Memory B cell (primary cell): ENCODE data around the gene LEAP2.
"Not testable (repeated sequence)": the region's sequence is repeated elsewhere in the genome, so short reads cannot be mapped to it uniquely, and the experiment has no call there.

Source experiments
- ATAC-seq: fragments of 150-1000 bp; cut with Tn5 transposase; 2 replicates; pipeline ENCODE4 v1.10.0; 2021; ENCODE audit warnings: low read depth, mild to moderate bottlenecking, moderate library complexity
- DNase-seq, 2 donors: peaks; one replicate each; pipeline ENCODE4 v3.0.0; 2022; ENCODE audit warnings: low spot score in 2 of 2
- H3K27ac Mint-ChIP-seq: one replicate; pipeline ENCODE4 v1.8.0; 2022; ENCODE audit warnings: mild to moderate bottlenecking, moderate library complexity, mixed read lengths
- H3K27me3 Mint-ChIP-seq: one replicate; pipeline ENCODE4 v1.8.0; 2022; ENCODE audit warnings: mixed read lengths
- H3K36me3 Mint-ChIP-seq: one replicate; pipeline ENCODE4 v1.8.0; 2022; ENCODE audit warnings: mild to moderate bottlenecking, mixed read lengths
- H3K4me1 Mint-ChIP-seq: one replicate; pipeline ENCODE4 v1.8.0; 2022; ENCODE audit warnings: mixed read lengths
- H3K4me3 Mint-ChIP-seq: one replicate; pipeline ENCODE4 v1.8.0; 2022; ENCODE audit warnings: mild to moderate bottlenecking, moderate library complexity, mixed read lengths
- H3K9me3 Mint-ChIP-seq: one replicate; pipeline ENCODE4 v1.8.0; 2022; ENCODE audit warnings: mixed read lengths

LEAP2 gene

DNA sequence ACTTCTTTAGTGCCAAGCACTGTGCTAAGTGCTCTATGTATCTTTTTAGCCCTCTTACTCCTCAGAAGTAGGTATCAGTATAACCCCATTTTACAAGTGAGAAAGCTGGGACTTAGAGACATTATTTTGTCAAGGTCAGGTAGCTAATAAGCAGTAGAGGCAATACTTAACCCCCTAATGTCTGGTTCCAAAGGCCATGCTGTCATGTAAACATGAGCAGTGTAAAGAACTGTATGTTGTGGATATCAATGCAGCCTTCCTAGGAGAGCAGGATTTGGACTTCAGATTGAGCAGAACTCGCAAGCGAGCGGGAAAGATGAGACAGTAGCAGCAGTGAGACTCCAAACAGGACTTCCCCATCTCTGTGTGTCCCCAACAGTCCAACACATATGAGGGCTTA, 39.4 kb upstream of the LEAP2 start:
- Mint-ChIP-seq H3K27me3 (no peaks in the 10 kb centered on the region), H3K4me3 (no peak overlapping the region), H3K27ac (no peak overlapping the region), H3K4me1 (peaks cover 9% of the 10 kb centered on the region), H3K36me3 (no peaks in the 10 kb centered on the region), H3K9me3 (no peaks in the 10 kb centered on the region)
- ATAC-seq (no peak), DNase-seq (no peak)

DNA sequence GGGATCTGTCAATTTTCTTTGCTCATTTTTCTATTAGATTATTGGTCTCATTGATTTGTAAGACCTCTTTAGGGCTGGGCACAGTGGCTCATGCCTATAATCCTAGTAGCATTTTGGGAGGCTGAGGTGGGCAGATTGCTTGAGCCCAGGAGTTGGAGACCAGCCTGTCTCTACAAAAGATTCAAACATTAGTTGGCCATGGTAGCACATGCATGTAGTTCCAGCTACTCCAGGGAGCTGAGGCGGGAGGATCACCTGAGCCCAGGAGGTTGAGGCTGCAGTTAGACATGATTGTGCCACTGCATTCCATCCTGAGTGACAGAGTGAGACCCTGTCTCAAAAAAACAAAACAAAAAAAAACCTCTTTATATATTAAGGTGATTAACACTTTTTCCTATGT, 36.6 kb upstream of the LEAP2 start:
- Mint-ChIP-seq H3K9me3 (no peaks in the 10 kb centered on the region), H3K36me3 (no peaks in the 10 kb centered on the region), H3K27me3 (no peaks in the 10 kb centered on the region), H3K4me3 (no peak overlapping the region), H3K4me1 (no peaks in the 10 kb centered on the region), H3K27ac (no peak overlapping the region)
- DNase-seq (no peak), ATAC-seq (no peak)

DNA sequence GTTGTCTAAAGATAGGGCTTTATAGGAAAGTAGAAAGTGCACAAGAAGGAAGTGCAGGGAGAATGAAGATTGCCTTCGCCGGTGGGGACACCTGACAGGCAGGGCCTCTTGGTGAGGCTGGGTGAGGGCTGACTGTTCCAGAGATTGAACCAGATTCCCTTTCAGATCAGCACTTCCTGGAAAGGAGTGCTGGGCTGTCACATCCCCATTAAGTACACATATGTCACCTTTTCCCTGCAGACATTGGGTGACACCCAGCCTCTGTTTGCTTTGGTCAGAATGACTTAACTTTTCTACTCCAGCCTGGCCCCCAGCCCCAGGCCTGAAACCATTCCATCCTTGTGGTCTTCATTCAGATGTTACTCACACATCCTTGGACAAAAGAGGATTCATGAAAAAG, 35.6 kb upstream of the LEAP2 start:
- H3K9me3 Mint-ChIP-seq: no peaks in the 10 kb centered on the region
- ATAC-seq (no peak), DNase-seq (no peak)
- no peaks in the 10 kb centered on the region for H3K36me3 Mint-ChIP-seq
- peak overlapping the region; percentile 9 for H3K27ac Mint-ChIP-seq
- H3K27me3 Mint-ChIP-seq: no peaks in the 10 kb centered on the region
- H3K4me3 Mint-ChIP-seq: no peak overlapping the region
- H3K4me1 Mint-ChIP-seq: no peaks in the 10 kb centered on the region

DNA sequence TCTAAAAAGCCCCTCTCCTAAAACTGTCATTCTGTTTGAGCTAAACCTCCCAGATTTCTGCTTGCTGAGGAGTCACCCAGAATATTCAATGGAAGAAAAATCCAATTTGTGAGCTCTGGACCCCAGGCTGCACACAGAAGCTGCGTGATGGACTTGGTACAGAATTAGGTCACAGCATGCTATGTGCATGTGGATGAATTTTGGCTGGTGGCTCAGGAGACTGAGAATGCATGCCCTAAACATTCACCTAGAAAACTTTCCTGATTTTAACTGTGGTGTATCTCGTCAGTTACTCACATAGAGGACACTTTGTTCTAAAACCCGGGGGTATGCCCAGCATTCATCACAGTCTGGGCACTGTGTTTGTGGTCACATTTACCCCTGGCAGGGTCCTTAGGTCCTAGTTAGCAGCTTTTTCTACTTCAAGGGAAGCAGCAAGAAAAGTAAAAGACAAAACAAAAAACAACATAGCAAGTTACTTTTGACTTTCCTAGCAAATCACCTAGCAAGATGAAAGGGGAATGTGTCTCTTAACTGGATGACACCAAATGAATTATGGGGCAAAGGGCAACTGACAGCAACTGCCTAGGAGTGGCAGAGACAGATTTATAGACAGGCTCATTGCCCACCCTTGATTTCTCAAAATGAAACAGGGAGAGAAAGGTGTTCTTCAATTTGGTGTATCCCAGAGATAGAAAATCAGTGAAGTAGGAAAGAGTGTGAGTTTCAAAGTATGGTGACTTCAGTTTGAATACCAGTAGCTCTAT, 34.8 kb upstream of the LEAP2 start:
- no peaks in the 10 kb centered on the region for H3K9me3 Mint-ChIP-seq
- H3K36me3 Mint-ChIP-seq: no peaks in the 10 kb centered on the region
- no peaks in the 10 kb centered on the region for H3K4me1 Mint-ChIP-seq
- H3K4me3 Mint-ChIP-seq: no peak overlapping the region
- no peaks in the 10 kb centered on the region for H3K27me3 Mint-ChIP-seq
- no peak overlapping the region for H3K27ac Mint-ChIP-seq
- DNase-seq: no peak
- no peak for ATAC-seq

DNA sequence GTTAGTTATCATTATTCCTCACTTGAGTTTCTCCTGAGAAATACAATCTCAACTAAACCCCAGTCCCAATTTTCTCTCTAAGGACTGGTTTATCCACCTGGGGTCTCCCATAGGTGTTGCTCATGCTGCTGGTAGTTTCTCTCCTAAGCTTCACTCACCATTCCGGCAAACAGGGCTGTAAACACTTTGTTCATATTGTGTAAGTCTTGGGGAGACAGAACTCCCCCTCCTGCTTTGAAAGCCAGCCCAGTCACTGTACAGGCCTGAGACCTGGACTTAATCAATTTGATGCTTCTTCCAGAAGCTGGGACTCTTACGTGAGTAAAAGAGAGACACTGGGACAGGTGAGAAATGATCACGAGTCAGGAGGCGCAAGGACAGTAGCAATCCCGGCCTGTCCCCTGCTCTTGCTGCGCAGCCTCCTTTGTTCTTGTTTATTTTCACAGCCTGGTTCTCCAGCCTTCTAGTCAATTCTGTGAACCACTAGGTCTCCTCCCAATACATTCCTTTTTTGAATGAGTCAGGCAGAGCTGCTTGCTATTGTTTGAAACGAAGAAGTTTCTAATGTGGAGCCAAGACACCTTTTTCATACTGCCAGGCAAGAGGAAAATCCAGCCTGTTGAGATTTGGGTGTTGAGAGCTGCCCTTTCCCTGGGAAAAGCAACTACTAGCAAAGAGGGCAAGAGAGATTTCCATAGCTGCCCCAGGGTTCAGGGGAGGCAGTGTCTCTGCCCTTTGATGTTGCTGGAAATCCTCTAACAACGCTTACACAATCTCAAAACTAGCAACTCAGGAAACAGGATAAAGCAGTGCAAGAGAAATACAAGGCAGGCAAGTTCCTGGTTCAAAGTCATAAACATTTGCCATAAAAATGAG, 33.8 kb upstream of the LEAP2 start:
- H3K27me3 Mint-ChIP-seq: no peaks in the 10 kb centered on the region
- H3K36me3 Mint-ChIP-seq: no peaks in the 10 kb centered on the region
- ATAC-seq (no peak), DNase-seq (no peak)
- H3K27ac Mint-ChIP-seq: no peak overlapping the region
- no peaks in the 10 kb centered on the region for H3K4me1 Mint-ChIP-seq
- no peaks in the 10 kb centered on the region for H3K9me3 Mint-ChIP-seq
- H3K4me3 Mint-ChIP-seq: no peak overlapping the region

DNA sequence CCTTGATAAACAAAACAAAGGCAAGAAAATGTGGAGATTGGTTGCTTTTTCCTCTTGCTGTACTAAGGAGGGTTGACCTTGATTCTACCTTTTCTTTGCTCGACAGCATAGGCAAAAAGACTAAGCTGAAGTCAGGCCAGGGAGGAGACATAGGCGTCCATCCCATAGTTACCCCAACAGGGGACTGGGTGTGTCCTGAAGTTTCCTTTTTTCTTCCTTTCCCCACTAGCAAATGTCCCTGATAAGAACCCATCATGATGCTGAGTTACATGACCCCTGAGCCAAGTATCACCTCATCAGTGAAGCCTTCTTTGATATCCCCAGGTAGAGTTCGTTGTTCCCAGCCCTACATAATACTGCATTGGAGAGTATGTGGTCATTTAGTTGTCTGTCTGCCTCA, 33.2 kb upstream of the LEAP2 start:
- ATAC-seq (no peak), DNase-seq (no peak)
- no peak overlapping the region for H3K27ac Mint-ChIP-seq
- H3K36me3 Mint-ChIP-seq: no peaks in the 10 kb centered on the region
- H3K4me1 Mint-ChIP-seq: no peaks in the 10 kb centered on the region
- no peak overlapping the region for H3K4me3 Mint-ChIP-seq
- no peaks in the 10 kb centered on the region for H3K9me3 Mint-ChIP-seq
- H3K27me3 Mint-ChIP-seq: no peaks in the 10 kb centered on the region

DNA sequence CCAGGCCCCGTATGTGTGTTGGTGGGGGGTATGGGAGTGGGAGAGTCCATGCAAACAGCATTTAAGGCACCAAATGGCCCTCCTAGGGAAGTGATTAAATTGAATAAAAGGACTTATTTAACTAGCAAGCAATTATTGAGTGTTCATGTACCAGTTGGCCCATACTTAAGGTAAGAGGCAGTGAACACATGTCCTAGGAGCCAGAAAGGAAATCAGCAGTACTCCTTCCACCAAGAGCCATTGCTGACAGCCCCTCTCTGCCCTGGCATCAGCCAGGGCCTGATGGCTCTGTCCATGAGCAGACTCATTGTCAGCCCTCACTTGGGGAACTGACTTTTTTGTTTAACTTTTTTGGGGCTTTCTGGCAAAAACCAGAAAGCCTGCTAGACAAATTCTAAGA, 32.6 kb upstream of the LEAP2 start:
- Mint-ChIP-seq H3K9me3 (no peaks in the 10 kb centered on the region), H3K36me3 (no peaks in the 10 kb centered on the region), H3K4me1 (no peaks in the 10 kb centered on the region), H3K27ac (no peak overlapping the region), H3K4me3 (no peak overlapping the region), H3K27me3 (no peaks in the 10 kb centered on the region)
- DNase-seq (no peak), ATAC-seq (no peak)

DNA sequence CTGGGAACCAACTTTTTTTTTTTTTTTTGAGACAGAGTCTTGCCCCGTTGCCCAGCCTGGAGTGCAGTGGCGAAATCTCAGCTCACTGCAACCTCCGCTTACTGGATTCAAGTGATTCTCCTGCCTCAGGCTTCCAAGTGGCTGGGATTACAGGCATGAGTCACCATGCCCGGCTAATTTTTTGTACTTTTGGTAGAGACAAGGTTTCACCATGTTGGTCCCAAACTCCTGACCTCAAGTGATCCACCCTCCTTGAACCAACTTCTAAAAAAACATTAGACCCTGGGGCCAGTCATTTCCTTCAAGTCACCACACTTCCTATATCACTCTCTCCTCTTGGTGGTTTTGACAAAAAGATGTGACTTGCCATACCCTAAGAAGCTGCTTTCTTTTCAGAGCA, 32.2 kb upstream of the LEAP2 start:
- Mint-ChIP-seq H3K9me3 (no peaks in the 10 kb centered on the region), H3K27me3 (no peaks in the 10 kb centered on the region), H3K4me1 (no peaks in the 10 kb centered on the region), H3K36me3 (no peaks in the 10 kb centered on the region), H3K4me3 (no peak overlapping the region), H3K27ac (no peak overlapping the region)
- ATAC-seq: no peak
- DNase-seq: no peak

DNA sequence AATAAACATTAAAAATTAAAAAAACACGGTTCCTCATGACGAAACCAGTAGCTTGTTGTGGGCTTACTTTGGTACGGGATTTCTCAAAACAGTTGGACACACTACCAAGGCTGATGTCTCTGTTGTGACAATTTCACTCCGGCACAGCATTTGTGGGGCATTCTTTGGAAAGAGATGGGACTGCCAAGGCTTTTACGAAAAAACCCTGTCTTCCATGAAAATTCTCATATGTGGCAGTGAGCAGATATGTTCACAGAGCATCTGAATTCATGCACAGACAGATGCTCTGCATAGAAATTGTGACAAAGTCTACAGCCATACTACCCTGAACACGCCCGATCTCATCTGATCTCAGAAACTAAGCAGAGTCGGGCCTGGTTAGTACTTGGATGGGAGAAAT, 25.2 kb upstream of the LEAP2 start:
- Mint-ChIP-seq H3K27ac (no peak overlapping the region), H3K4me3 (no peak overlapping the region), H3K27me3 (peaks cover 4% of the 10 kb centered on the region), H3K9me3 (no peaks in the 10 kb centered on the region), H3K4me1 (peaks cover 2% of the 10 kb centered on the region), H3K36me3 (no peaks in the 10 kb centered on the region)
- ATAC-seq (no peak), DNase-seq (no peak)

DNA sequence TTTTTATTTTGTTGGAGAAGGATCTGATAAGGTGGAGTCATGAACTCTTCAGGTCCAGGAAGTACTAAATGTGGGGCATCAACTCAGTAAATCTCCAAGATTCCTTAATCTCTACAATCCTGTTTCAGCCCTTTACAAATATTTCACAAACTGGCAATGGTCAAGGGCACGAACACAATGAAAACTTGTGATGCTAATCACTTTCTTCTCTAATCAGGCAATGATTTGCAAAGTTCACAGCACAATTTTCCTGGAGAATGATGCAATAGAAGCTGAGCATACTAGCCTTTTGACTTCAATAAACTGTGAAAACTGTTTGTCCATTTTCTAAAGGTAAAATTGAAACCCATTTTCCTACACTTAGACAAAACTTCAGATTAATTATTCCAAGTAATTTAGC, 24.1 kb upstream of the LEAP2 start:
- Mint-ChIP-seq H3K4me3 (no peak overlapping the region), H3K9me3 (no peaks in the 10 kb centered on the region), H3K27ac (no peak overlapping the region), H3K27me3 (peaks cover 4% of the 10 kb centered on the region), H3K36me3 (no peaks in the 10 kb centered on the region), H3K4me1 (peaks cover 2% of the 10 kb centered on the region)
- DNase-seq (no peak), ATAC-seq (no peak)

DNA sequence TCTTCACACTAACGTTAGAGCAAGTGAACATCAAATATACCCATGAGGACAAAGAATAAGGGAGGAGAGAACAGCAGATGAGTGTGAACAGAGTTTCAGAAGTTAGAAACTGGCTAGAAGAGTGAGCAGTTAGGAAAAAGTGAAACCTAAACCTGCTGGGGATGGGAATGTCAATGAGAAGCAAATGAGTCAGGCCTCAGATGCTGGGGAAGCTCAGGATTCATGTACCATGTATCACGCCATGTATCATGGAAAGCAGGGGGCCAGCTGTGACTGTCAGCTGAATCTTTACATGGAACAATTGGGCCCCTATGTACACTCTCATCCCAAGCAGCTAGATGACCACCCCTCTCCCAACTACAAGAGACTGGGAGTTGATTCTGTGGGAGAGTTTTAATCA, 23.4 kb upstream of the LEAP2 start:
- H3K9me3 Mint-ChIP-seq: no peaks in the 10 kb centered on the region
- peaks cover 2% of the 10 kb centered on the region for H3K4me1 Mint-ChIP-seq
- no peak for DNase-seq
- H3K27ac Mint-ChIP-seq: no peak overlapping the region
- no peak overlapping the region for H3K4me3 Mint-ChIP-seq
- no peaks in the 10 kb centered on the region for H3K36me3 Mint-ChIP-seq
- peaks cover 4% of the 10 kb centered on the region for H3K27me3 Mint-ChIP-seq
- no peak for ATAC-seq

DNA sequence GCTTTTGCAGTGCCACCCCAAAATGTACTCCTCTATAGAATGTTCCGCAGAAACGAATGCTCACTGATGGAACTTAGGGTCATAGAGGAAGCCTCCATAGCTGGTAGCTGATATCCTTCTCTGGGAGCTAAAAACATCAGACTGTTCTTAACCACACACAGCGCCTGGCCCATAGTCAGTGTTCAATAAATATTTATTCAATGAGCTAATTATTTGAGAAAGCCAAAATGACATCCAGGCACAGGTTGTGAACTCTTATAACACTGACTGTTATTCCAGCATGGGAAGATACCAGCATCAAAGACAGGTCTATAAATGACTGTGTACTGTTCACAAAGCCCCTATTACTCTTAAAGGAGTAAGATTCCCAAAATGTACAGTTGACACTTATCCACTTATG, 20.1 kb upstream of the LEAP2 start:
- peaks cover 7% of the 10 kb centered on the region for H3K27me3 Mint-ChIP-seq
- peaks cover 1% of the 10 kb centered on the region for H3K9me3 Mint-ChIP-seq
- no peak overlapping the region for H3K27ac Mint-ChIP-seq
- no peak overlapping the region for H3K4me3 Mint-ChIP-seq
- H3K36me3 Mint-ChIP-seq: no peaks in the 10 kb centered on the region
- no peak for DNase-seq
- peaks cover 2% of the 10 kb centered on the region for H3K4me1 Mint-ChIP-seq
- ATAC-seq: no peak

DNA sequence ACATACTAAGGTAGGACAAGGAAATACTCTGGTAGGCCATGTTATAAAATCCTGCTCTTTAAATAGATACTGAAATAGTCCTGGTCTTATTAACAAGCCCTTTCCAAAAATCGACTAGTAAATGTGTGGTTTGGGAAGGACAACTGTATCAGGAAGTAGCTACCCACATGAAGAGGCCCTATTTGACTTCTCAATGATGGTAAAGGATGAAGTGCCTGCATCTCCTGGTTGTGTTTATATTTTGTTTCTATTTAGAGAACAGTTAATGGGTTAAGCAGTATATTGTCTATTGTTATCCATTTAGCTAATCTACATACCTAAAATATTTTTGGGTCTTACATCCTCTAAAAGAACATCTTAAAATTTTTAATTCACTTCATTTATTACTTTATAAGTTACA, 19.7 kb upstream of the LEAP2 start:
- Mint-ChIP-seq H3K27me3 (peaks cover 7% of the 10 kb centered on the region), H3K4me3 (no peak overlapping the region), H3K27ac (no peak overlapping the region), H3K9me3 (peaks cover 1% of the 10 kb centered on the region), H3K4me1 (peaks cover 2% of the 10 kb centered on the region), H3K36me3 (no peaks in the 10 kb centered on the region)
- no peak for DNase-seq
- no peak for ATAC-seq

DNA sequence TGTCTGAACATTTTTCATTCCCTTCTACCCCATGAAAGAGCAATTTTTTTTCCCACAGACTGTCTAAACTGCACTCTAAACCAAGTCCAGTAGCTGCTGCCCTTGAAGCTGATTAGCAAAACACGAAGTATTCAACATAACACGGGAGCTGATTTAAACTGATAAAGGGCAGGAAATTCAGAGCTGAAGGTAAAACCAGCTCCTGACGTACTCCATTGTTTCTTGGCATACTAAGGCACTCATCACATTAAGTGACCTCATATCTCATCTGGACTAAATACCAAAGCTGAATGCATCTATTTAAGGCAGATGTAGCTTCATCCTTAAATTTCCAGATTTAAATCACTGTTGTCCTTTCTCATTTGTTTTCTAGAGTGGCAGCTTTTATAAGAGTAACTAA, 19.2 kb upstream of the LEAP2 start:
- no peaks in the 10 kb centered on the region for H3K36me3 Mint-ChIP-seq
- H3K4me3 Mint-ChIP-seq: no peak overlapping the region
- peaks cover 7% of the 10 kb centered on the region for H3K27me3 Mint-ChIP-seq
- no peak for DNase-seq
- H3K27ac Mint-ChIP-seq: no peak overlapping the region
- H3K4me1 Mint-ChIP-seq: peaks cover 2% of the 10 kb centered on the region
- H3K9me3 Mint-ChIP-seq: peaks cover 1% of the 10 kb centered on the region
- ATAC-seq: no peak

DNA sequence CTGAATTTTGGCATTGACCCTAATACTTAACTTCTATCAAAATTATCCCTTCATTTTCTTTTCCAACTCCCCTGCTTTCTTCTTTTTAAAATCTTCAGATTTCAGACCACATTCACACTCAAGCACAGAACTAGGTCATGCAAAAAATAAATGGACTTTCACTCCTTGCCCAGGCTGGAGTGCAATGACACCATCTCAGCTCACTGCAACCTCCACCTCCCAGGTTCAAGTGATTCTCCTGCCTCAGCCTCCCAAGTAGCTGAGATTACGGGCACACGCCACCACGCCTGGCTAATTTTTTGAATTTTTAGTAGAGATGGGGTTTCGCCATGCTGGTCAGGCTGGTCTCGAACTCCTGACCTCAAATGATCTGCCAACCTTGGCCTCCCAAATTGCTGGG, 18.5 kb upstream of the LEAP2 start:
- not testable (repeated sequence) for H3K36me3 Mint-ChIP-seq, DNase-seq, H3K4me3 Mint-ChIP-seq, ATAC-seq, H3K4me1 Mint-ChIP-seq, H3K27me3 Mint-ChIP-seq, H3K27ac Mint-ChIP-seq, H3K9me3 Mint-ChIP-seq
